Trophoblast cell (in vitro differentiated cells and primary cell): ENCODE results near the gene CCDC141.

Experiments
- DNase-seq, 2 donors: peaks; one replicate each; pipeline ENCODE4 v3.0.0-alpha.2; 2016
- H2AFZ ChIP-seq: 2 replicates; pipeline ENCODE4 v1.6.1; 2013; ENCODE audit warnings: low read length, moderate library complexity, mild to moderate bottlenecking; ENCODE audit not compliant: insufficient read depth, poor library complexity
- H2AK5ac ChIP-seq: 2 replicates; pipeline ENCODE4 v1.6.1; 2013; ENCODE audit warnings: mild to moderate bottlenecking, low read length
- H2BK120ac ChIP-seq: 2 replicates; pipeline ENCODE4 v1.6.1; 2013; ENCODE audit warnings: low read length, mild to moderate bottlenecking, moderate library complexity; ENCODE audit not compliant: insufficient read depth, poor library complexity
- H2BK12ac ChIP-seq: 2 replicates; pipeline ENCODE4 v1.6.1; 2013; ENCODE audit warnings: mild to moderate bottlenecking, low read length, moderate library complexity
- H2BK5ac ChIP-seq: 2 replicates; pipeline ENCODE4 v1.6.1; 2013; ENCODE audit warnings: low read length, low read depth, moderate library complexity, mild to moderate bottlenecking; ENCODE audit not compliant: poor library complexity
- H3K14ac ChIP-seq: 2 replicates; pipeline ENCODE4 v1.6.1; 2013; ENCODE audit warnings: mild to moderate bottlenecking, low read length
- H3K18ac ChIP-seq: 2 replicates; pipeline ENCODE4 v1.6.1; 2013; ENCODE audit warnings: mild to moderate bottlenecking, low read length
- H3K23ac ChIP-seq: 2 replicates; pipeline ENCODE4 v1.6.1; 2013; ENCODE audit warnings: low read length
- H3K27ac ChIP-seq: 2 replicates; pipeline ENCODE4 v1.5.1; 2013; ENCODE audit warnings: low read depth, mild to moderate bottlenecking, inconsistent platforms, low read length, moderate library complexity
- H3K27me3 ChIP-seq: 2 replicates; pipeline ENCODE4 v1.6.1; 2013; ENCODE audit warnings: inconsistent platforms, mild to moderate bottlenecking, low read length, moderate library complexity; ENCODE audit not compliant: insufficient read depth
- H3K36me3 ChIP-seq, 2 experiments: 1 replicate in 1 of 2; 2 replicates in 1 of 2; pipeline ENCODE4 v1.6.1; 2013; ENCODE audit warnings: low read length in 2 of 2, mild to moderate bottlenecking in 2 of 2, moderate library complexity in 1 of 2; ENCODE audit not compliant: insufficient read depth in 2 of 2, control insufficient read depth in 1 of 2
- H3K4ac ChIP-seq: 2 replicates; pipeline ENCODE4 v1.6.1; 2013; ENCODE audit warnings: low read depth, mild to moderate bottlenecking, low read length, moderate library complexity
- H3K4me1 ChIP-seq, 2 experiments: 1 replicate in 1 of 2; 2 replicates in 1 of 2; pipeline ENCODE4 v1.6.1; 2013; ENCODE audit warnings: low read length in 2 of 2, mild to moderate bottlenecking in 2 of 2, moderate library complexity in 1 of 2; ENCODE audit not compliant: insufficient read depth in 2 of 2, control insufficient read depth in 1 of 2
- H3K4me2 ChIP-seq: 2 replicates; pipeline ENCODE4 v1.6.1; 2013; ENCODE audit warnings: inconsistent platforms, mild to moderate bottlenecking, low read length, moderate library complexity
- H3K4me3 ChIP-seq: 2 replicates; pipeline ENCODE4 v1.5.1; 2013; ENCODE audit warnings: mild to moderate bottlenecking, low read depth, low read length, inconsistent platforms
- H3K79me1 ChIP-seq: one replicate; pipeline ENCODE4 v1.6.1; 2013; ENCODE audit warnings: low read length
- H3K79me2 ChIP-seq: 2 replicates; pipeline ENCODE4 v1.6.1; 2013; ENCODE audit warnings: low read length, mild to moderate bottlenecking; ENCODE audit not compliant: control insufficient read depth, insufficient read depth, poor library complexity
- H3K9ac ChIP-seq: 2 replicates; pipeline ENCODE4 v1.6.1; 2013; ENCODE audit warnings: mild to moderate bottlenecking, low read length
- H3K9me3 ChIP-seq: 2 replicates; pipeline ENCODE4 v1.6.1; 2013; ENCODE audit warnings: low read depth, mild to moderate bottlenecking, control low read depth, inconsistent platforms, low read length; ENCODE audit not compliant: insufficient read depth
- H4K12ac ChIP-seq: 2 replicates; pipeline ENCODE4 v1.6.1; 2013; ENCODE audit warnings: low read depth, mild to moderate bottlenecking, low read length, moderate library complexity
- H4K8ac ChIP-seq: 2 replicates; pipeline ENCODE4 v1.6.1; 2013; ENCODE audit warnings: low read depth, mild to moderate bottlenecking, low read length, moderate library complexity
- H4K91ac ChIP-seq: one replicate; pipeline ENCODE4 v1.6.1; 2013; ENCODE audit warnings: low read depth, mild to moderate bottlenecking, low read length, moderate library complexity
- WGBS: extraction: QIAGEN DNeasy Blood & Tissue Kit; methylation state at CpG from one replicate; pipeline ENCODE4 v1.1.7; 2013; ENCODE audit warnings: missing lambda C conversion rate; ENCODE audit not compliant: insufficient read length, insufficient coverage; ENCODE audit errors: extremely low coverage; 5-methylcytosine and 5-hydroxymethylcytosine counted together

Gene CCDC141

DNA sequence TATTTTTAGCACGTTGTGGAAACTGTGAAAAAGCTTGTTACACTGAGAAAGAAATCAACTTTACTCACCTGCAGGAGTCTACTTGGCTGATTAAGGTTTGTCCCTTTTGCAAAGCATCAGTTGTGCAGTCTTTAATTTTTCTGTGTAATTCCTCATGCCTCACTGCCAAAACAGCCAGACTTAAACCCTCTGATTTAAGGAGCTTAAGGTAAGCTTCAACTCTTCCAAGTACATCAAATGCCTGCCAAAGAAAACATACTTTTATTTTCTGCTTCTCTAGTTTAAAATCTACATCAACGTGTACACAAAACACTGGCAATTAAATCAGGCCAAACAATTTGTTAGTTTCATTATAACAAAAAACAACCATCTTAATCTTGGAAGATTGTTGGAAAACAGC lies 144.7 kb downstream of the CCDC141 start:
- no peak overlapping the region for H2AK5ac ChIP-seq
- no peaks in the 10 kb centered on the region for H3K4me1 ChIP-seq
- no peak overlapping the region for H2BK12ac ChIP-seq
- H3K27me3 ChIP-seq, result no peaks in the 10 kb centered on the region
- no peaks in the 10 kb centered on the region for H3K79me1 ChIP-seq
- H3K14ac ChIP-seq, result no peak overlapping the region
- H3K9ac ChIP-seq, result no peak overlapping the region
- no peak overlapping the region for H2BK5ac ChIP-seq
- H3K4me2 ChIP-seq, result no peak overlapping the region
- H3K4me3 ChIP-seq, result no peak overlapping the region
- no peak overlapping the region for H3K27ac ChIP-seq
- whole genome bisulfite sequencing, result no CpG with 5 or more reads among the region's 2 CpGs
- H3K18ac ChIP-seq, result no peak overlapping the region
- no peak overlapping the region for H4K91ac ChIP-seq
- H3K9me3 ChIP-seq, result no peaks in the 10 kb centered on the region
- no peaks in the 10 kb centered on the region for H3K79me2 ChIP-seq
- DNase-seq, result no peak
- no peak overlapping the region for H4K12ac ChIP-seq
- H4K8ac ChIP-seq, result no peak overlapping the region
- no peak overlapping the region for H2AFZ ChIP-seq
- H3K4ac ChIP-seq, result no peak overlapping the region
- H3K36me3 ChIP-seq, result no peaks in the 10 kb centered on the region
- H2BK120ac ChIP-seq, result no peak overlapping the region
- H3K23ac ChIP-seq, result no peak overlapping the region

DNA sequence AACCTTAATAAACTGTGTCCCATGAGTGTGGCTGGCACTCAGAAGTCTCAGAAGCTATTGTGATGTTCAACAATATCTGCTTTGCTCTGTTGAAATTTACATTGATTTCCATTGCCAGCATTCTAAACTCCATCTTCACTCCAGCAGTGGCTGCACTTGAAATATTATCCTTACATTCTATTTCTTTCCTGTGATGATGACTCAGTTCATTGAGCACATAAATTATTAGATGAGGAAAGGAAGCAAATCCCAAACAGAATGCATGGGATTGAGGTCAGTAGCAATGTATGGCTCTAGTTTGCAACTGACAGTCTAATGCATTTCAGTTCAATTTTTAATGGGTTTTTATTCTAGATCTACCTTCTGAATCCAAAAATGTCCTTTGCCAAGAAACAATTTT lies 150.3 kb downstream of the CCDC141 start:
- Histone ChIP-seq H3K27me3 (no peaks in the 10 kb centered on the region), H3K27ac (no peak overlapping the region), H3K4ac (no peak overlapping the region), H2AFZ (no peak overlapping the region), H3K4me3 (no peak overlapping the region), H3K9me3 (no peaks in the 10 kb centered on the region), H2BK12ac (no peak overlapping the region), H3K4me2 (no peak overlapping the region), H3K23ac (no peak overlapping the region), H4K8ac (no peak overlapping the region), H2BK120ac (no peak overlapping the region), H3K9ac (no peak overlapping the region), H4K91ac (no peak overlapping the region), H2AK5ac (no peak overlapping the region), H3K36me3 (no peaks in the 10 kb centered on the region), H4K12ac (no peak overlapping the region), H3K18ac (no peak overlapping the region), H3K14ac (no peak overlapping the region), H3K79me1 (no peaks in the 10 kb centered on the region), H3K4me1 (no peaks in the 10 kb centered on the region), H3K79me2 (no peaks in the 10 kb centered on the region), H2BK5ac (no peak overlapping the region)
- no peak for DNase-seq

DNA sequence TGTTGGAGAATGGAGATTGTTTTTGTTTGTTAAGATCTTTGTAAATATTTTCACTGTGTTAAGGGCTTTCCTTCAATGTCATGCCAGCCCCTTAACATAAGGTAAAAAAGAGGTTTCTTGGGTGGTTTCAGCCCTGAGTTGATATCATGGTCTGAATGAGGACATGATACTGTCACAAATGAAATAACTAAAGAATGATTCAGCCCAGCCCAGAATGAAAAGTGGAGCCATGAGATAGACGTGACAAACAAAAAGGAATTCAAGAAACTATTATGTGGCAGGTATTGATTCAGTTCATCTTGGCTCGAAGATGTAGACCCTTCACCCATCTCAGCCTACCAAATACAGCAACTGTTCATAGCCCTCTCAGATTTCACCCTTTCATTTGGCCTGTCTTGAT lies 154.1 kb downstream of the CCDC141 start:
- H2BK120ac ChIP-seq, result no peak overlapping the region
- H3K27ac ChIP-seq, result no peak overlapping the region
- H3K4me3 ChIP-seq, result no peak overlapping the region
- H3K23ac ChIP-seq, result no peak overlapping the region
- no peak overlapping the region for H4K91ac ChIP-seq
- no peak overlapping the region for H3K9ac ChIP-seq
- no peaks in the 10 kb centered on the region for H3K27me3 ChIP-seq
- no peak overlapping the region for H4K8ac ChIP-seq
- no peak overlapping the region for H2BK5ac ChIP-seq
- no peak overlapping the region for H3K4ac ChIP-seq
- H3K4me2 ChIP-seq, result no peak overlapping the region
- H2AFZ ChIP-seq, result no peak overlapping the region
- no peak overlapping the region for H3K18ac ChIP-seq
- H2BK12ac ChIP-seq, result no peak overlapping the region
- no peak overlapping the region for H2AK5ac ChIP-seq
- no peaks in the 10 kb centered on the region for H3K9me3 ChIP-seq
- H3K4me1 ChIP-seq, result no peaks in the 10 kb centered on the region
- DNase-seq, result no peak
- WGBS, result no CpG with 5 or more reads among the region's 2 CpGs
- H3K79me2 ChIP-seq, result no peaks in the 10 kb centered on the region
- H3K79me1 ChIP-seq, result no peaks in the 10 kb centered on the region
- no peaks in the 10 kb centered on the region for H3K36me3 ChIP-seq
- no peak overlapping the region for H3K14ac ChIP-seq
- no peak overlapping the region for H4K12ac ChIP-seq

DNA sequence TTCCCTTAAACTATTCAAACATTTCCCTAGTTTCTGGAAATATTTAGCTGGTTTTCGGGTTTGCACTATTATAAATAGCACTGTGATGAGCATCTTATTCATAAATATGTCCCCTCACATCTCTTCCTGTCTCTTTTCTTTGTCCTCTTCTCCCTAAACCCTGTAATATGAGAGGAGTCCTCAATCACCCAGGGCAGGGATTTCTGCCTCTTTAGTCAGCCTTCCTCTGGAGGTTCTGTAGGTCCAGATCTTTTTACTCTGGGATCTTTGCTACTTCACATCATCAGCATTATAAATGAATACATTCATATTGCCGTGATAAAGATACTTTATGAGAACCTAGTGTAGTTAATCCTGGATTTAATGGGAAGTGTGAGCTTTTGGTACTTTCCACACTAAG lies 154.8 kb downstream of the CCDC141 start:
- H3K36me3 ChIP-seq, result no peaks in the 10 kb centered on the region
- no peak overlapping the region for H3K14ac ChIP-seq
- no peak overlapping the region for H2AFZ ChIP-seq
- H3K79me1 ChIP-seq, result no peaks in the 10 kb centered on the region
- no peak overlapping the region for H2BK120ac ChIP-seq
- H3K4me2 ChIP-seq, result no peak overlapping the region
- no peaks in the 10 kb centered on the region for H3K4me1 ChIP-seq
- H3K4ac ChIP-seq, result no peak overlapping the region
- no peak overlapping the region for H3K9ac ChIP-seq
- no peak overlapping the region for H3K23ac ChIP-seq
- H3K27me3 ChIP-seq, result no peaks in the 10 kb centered on the region
- H3K4me3 ChIP-seq, result no peak overlapping the region
- no peak overlapping the region for H4K91ac ChIP-seq
- H3K9me3 ChIP-seq, result no peaks in the 10 kb centered on the region
- H3K27ac ChIP-seq, result no peak overlapping the region
- H2AK5ac ChIP-seq, result no peak overlapping the region
- H3K18ac ChIP-seq, result no peak overlapping the region
- H4K8ac ChIP-seq, result no peak overlapping the region
- H2BK12ac ChIP-seq, result no peak overlapping the region
- H2BK5ac ChIP-seq, result no peak overlapping the region
- H3K79me2 ChIP-seq, result no peaks in the 10 kb centered on the region
- no CpG with 5 or more reads among the region's 2 CpGs for WGBS
- DNase-seq, result no peak
- H4K12ac ChIP-seq, result no peak overlapping the region
